Stimulated activated memory B cell treated with anti-CD40 and anti-IgM and Interleukin-4, amounts not matched to agents 10 μg/mL and 1 μg/mL and 100 μg/mL, for 72 hours (primary cell): ENCODE measurements around the gene ABCB1.
"Not testable (repeated sequence)": the region's sequence is repeated elsewhere in the genome, so short reads cannot be mapped to it uniquely, and the experiment has no call there.

Experiments used
- ATAC-seq: fragments of 150-1000 bp; cut with Tn5 transposase; 2 replicates; pipeline ENCODE4 v1.10.0; 2021
- H3K27ac Mint-ChIP-seq: one replicate; pipeline ENCODE4 v1.8.0; 2022; ENCODE audit warnings: mild to moderate bottlenecking, mixed read lengths
- H3K27me3 Mint-ChIP-seq: one replicate; pipeline ENCODE4 v1.8.0; 2022; ENCODE audit warnings: mixed read lengths
- H3K36me3 Mint-ChIP-seq: one replicate; pipeline ENCODE4 v1.8.0; 2022; ENCODE audit warnings: mixed read lengths
- H3K4me1 Mint-ChIP-seq: one replicate; pipeline ENCODE4 v1.8.0; 2022; ENCODE audit warnings: mixed read lengths
- H3K4me3 Mint-ChIP-seq: one replicate; pipeline ENCODE4 v1.8.0; 2022; ENCODE audit warnings: mild to moderate bottlenecking, moderate library complexity, mixed read lengths
- H3K9me3 Mint-ChIP-seq: one replicate; pipeline ENCODE4 v1.8.0; 2022; ENCODE audit warnings: mixed read lengths

ABCB1 gene

DNA sequence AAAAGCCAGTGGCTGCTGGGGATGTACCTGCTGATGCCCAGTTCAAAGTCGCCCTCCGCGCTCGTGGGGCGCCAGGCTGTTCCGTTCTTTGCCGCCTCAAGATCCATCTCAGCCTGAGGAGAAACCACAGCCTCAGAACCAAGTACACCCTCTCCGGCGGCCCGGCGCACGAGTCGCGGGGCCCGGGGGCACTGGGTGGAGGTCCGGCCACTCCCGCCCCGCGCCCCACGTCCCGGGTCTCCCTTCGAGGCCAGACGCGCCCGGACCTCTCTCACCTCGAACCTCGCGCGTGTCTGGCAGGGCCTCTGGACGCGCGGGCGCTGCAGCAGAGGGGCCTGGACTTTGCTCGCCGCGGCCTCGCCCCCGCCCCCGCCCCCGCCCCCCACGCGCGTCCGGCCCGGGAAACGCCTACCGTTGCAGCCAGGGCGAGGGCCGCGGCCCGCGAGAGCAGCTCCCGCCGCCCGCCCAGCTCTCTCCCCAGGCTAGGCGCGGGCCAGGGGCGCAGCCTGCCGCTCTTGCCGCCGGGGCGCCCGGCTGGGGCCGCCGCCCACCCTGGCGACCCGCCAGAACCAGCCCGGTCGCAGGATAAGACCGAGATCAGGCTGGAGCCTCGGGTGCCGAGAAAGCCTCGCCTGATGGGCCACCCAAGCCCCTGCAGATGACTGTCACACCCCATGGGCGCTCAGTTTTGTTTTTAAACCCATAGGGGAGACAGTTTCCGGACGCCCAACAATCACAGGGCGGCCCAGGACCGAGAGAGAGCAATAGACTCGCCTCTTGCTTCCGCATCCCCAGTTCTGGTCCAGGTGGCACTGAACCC lies 125.1 kb downstream of the ABCB1 start, which contains the start of gene ABCB4:
ABCB4 (minus strand) TSS at position 322 of the 820 bp plus-strand sequence; CDS start at position 107, 215 bp downstream.
- Mint-ChIP-seq H3K27ac (peak within 1 kb of the TSS; percentile 86), H3K9me3 (no peaks in the 10 kb centered on the region), H3K4me3 (peak within 1 kb of the TSS; percentile 73), H3K4me1 (peaks cover 29% of the 10 kb centered on the region), H3K36me3 (no peaks in the 10 kb centered on the region), H3K27me3 (no peaks in the 10 kb centered on the region)
- ATAC-seq, result peak; percentile 51

DNA sequence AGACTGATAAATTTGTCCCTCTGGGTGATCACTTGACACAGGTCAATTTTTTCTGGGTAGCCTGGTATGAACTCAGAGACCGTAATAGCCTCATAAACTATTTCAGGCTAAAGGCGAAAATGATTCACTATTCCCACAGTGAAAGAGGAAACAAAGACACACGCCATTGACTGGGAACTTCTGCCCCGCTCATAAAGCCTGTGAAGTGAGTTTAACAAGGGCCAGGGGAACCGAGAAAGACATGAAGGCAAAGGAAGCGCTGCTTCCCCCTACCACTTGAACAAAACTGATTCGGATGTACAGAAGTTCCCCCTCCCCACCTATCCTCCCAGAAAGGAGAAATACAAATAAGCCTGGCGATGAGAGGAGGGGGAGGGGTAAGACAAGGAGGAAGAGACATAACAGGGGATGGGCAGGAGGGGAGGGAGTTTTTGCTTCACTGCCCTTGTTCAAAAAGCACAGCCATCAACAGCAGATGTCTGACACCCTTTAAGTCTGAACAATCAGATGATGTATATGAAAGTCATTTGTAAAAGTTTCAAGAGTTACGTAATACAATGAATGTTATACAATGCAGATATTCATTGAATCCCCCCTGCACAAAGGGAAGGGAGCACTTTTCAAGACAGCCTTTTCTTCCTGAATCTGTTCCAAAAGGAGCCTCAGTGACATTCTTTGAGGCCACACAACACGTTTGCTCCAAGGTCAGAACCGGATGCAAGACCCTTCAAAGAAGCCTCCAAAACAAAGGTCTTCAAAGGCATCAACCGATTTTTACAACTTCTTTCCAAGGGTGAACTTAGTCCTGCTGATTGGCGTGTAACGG lies 125.9 kb downstream of the ABCB1 start:
- Mint-ChIP-seq H3K36me3 (no peaks in the 10 kb centered on the region), H3K27me3 (no peaks in the 10 kb centered on the region), H3K9me3 (no peaks in the 10 kb centered on the region), H3K4me3 (peak overlapping the region; percentile 73), H3K27ac (peak overlapping the region; percentile 86), H3K4me1 (peaks cover 29% of the 10 kb centered on the region)
- ATAC-seq, result peak; percentile 91

DNA sequence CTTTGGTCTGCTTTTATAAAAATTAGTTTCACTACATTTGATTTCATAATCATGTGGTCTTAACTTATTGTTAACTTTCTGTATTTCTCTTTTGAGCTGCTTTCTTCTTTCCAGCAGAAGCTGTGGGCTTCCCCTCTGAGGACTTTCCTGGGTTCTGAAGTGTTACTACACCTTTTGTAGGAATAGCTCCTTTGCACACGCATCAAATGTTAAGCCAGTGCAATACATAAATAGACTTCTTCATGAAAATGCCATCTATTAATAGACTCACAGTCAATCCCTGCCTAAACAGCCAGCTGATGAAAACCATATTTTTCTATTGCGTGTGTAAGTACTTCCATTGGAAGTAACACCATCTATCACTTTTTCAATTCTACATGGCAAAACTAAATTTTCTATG lies 126.7 kb downstream of the ABCB1 start:
- H3K9me3 Mint-ChIP-seq, result no peaks in the 10 kb centered on the region
- peak overlapping the region; percentile 86 for H3K27ac Mint-ChIP-seq
- ATAC-seq, result no peak
- H3K27me3 Mint-ChIP-seq, result no peaks in the 10 kb centered on the region
- H3K4me1 Mint-ChIP-seq, result peaks cover 35% of the 10 kb centered on the region
- peak overlapping the region; percentile 73 for H3K4me3 Mint-ChIP-seq
- H3K36me3 Mint-ChIP-seq, result no peaks in the 10 kb centered on the region

DNA sequence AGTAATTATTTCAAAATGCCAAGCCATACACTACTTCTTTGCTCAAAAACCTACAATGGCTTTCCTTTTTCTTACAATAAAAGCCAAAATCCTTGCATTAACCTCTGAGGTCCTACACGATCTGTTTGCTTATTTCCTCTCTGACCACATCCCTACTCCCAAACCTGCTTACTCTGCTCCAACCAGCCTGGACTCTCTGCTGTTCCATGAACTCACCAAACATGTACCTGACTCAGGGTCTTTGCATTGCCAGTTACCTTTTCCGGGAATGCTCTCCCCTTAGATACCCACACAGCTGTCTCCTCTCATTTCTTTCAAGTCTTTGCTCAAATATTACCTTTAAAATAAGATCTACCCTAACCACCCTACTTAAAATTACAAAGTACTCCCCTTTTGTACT lies 127.5 kb downstream of the ABCB1 start:
- H3K36me3 Mint-ChIP-seq, result peaks cover under 1% of the 10 kb centered on the region
- ATAC-seq, result no peak
- no peak overlapping the region for H3K4me3 Mint-ChIP-seq
- H3K27me3 Mint-ChIP-seq, result no peaks in the 10 kb centered on the region
- H3K4me1 Mint-ChIP-seq, result peaks cover 39% of the 10 kb centered on the region
- peak overlapping the region; percentile 86 for H3K27ac Mint-ChIP-seq
- no peaks in the 10 kb centered on the region for H3K9me3 Mint-ChIP-seq

DNA sequence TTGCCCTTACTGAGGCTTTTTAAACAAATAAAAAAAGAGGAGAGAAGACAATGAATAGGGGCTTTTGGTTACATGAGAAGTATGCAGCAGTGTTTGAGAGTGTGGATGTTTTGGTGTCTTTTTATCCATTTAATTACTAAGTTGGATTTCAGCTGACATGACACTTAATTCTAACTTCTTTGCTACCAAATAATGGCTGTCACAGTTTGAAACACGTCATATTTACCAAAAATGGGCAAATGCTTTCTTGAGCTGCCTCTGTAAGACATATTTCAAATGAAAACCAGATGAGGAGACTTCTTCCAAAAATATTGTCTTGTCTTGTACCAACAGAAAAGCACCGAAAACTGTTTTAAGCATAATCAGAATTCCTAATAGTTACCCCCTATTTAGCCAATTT lies 129.2 kb downstream of the ABCB1 start:
- Mint-ChIP-seq H3K4me3 (no peak overlapping the region), H3K9me3 (no peaks in the 10 kb centered on the region), H3K27me3 (no peaks in the 10 kb centered on the region), H3K36me3 (peaks cover 11% of the 10 kb centered on the region), H3K4me1 (peaks cover 55% of the 10 kb centered on the region), H3K27ac (no peak overlapping the region)
- no peak for ATAC-seq

DNA sequence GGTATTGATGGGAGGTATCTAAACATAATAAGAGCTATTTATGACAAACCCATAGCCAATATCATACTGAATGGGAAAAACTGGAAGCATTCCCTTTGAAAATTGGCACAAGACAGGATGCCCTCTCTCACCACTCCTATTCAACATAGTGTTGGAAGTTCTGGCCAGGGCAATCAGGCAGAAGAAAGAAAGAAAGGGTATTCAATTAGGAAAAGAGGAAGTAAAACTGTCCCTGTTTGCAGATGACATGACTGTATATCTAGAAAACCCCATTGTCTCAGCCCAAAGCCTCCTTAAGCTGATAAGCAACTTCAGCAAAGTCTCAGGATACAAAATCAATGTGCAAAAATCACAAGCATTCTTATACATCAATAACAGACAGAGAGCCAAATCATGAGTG lies 131.5 kb downstream of the ABCB1 start:
- H3K4me3 Mint-ChIP-seq, H3K27me3 Mint-ChIP-seq, H3K9me3 Mint-ChIP-seq, ATAC-seq: not testable (repeated sequence)
- Mint-ChIP-seq H3K27ac (peak overlapping the region; percentile 46), H3K36me3 (peaks cover 20% of the 10 kb centered on the region), H3K4me1 (peaks cover 48% of the 10 kb centered on the region)

DNA sequence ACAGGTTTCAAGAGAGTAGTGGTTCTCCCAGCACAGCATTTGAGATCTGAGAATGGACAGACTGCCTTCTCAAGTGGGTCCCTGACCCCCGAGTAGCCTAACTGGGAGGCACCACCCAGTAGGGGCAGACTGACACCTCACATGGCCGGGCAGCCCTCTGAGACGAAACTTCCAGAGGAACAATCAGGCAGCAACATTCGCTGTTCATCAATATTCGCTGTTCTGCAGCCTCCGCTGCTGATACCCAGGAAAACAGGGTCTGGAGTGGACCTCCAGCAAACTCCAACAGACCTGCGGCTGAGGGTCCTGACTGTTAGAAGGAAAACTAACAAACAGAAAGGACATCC lies 135.2 kb downstream of the ABCB1 start:
- Mint-ChIP-seq H3K36me3 (peaks cover 41% of the 10 kb centered on the region), H3K4me1 (peaks cover 34% of the 10 kb centered on the region), H3K27ac (peak overlapping the region; percentile 32)
- H3K27me3 Mint-ChIP-seq, H3K9me3 Mint-ChIP-seq, ATAC-seq, H3K4me3 Mint-ChIP-seq: not testable (repeated sequence)

DNA sequence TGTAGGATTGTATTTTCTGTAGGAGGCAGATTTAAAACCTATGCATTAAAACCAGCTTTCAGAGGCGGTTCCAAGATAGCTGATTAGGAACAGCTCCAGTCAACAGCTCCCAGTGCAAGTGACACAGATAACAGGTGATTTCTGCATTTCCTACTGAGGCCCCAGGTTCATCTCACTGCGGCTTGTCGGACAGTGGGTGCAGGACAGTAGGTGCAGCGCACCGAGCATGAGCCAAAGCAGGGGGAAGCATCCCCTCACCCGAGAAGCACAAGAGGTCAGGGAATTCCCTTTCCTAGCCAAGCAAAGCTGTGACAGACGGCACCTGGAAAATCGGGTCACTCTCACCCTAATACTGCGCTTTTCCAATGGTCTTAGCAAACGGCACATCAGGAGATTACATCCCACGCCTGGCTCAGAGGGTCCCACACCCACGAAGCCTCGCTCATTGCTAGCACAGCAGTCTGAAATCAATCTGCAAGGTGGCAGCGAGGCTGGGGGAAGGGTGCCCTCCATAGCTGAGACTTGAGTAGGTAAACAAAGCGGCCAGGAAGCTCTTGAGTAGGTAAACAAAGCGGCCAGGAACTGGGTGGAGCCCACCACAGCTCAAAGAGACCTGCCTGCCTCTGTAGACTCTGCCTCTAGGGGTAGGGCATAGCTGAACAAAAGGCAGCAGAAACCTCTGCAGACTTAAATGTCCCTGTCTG lies 135.7 kb downstream of the ABCB1 start:
- H3K9me3 Mint-ChIP-seq, H3K27me3 Mint-ChIP-seq, ATAC-seq, H3K4me3 Mint-ChIP-seq: not testable (repeated sequence)
- Mint-ChIP-seq H3K27ac (peak overlapping the region; percentile 32), H3K4me1 (peaks cover 34% of the 10 kb centered on the region), H3K36me3 (peaks cover 41% of the 10 kb centered on the region)

DNA sequence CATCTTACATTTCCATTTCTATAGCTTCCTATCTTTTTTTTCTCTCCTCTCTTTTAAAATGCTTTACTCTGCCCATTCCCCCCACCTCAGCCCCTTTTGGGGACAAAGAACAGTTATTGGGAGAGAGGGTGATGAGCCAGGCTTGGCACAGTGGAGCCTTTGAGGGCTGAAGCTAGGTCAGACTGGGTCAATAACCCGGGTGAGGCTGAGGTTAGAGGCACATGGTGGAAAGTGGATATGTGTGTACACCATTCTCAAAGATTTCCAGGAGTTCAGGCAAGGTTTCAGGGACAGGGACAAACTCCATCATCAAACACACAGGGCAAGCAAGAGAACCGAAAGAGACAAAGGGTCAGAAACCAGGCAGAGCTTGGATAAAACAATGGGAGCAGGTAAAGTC lies 136.7 kb downstream of the ABCB1 start:
- Mint-ChIP-seq H3K36me3 (peaks cover 49% of the 10 kb centered on the region), H3K4me1 (peaks cover 28% of the 10 kb centered on the region), H3K9me3 (no peaks in the 10 kb centered on the region), H3K27ac (no peak overlapping the region), H3K4me3 (no peak overlapping the region), H3K27me3 (no peaks in the 10 kb centered on the region)
- ATAC-seq, result no peak

DNA sequence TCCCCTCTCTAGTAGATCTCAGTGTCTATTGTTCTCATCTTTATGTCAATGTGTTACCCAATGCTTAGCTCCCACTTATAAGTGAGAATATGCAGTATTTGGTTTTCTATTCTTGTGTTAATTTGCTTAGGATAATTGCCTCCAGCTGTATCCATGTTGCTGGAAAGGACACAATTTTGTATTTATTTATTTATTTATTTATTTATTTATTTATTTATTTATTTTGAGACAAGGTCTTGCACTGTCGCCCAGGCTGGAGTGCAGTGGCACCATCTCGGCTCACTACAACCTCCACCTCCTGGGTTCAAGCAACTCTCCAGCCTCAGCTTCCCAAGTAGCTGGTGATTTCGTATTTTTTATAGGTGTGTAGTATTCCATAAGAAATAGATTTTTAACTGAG lies 140.2 kb downstream of the ABCB1 start:
- H3K27me3 Mint-ChIP-seq, ATAC-seq, H3K27ac Mint-ChIP-seq, H3K4me1 Mint-ChIP-seq, H3K9me3 Mint-ChIP-seq, H3K4me3 Mint-ChIP-seq: not testable (repeated sequence)
- H3K36me3 Mint-ChIP-seq, result peaks cover 39% of the 10 kb centered on the region

DNA sequence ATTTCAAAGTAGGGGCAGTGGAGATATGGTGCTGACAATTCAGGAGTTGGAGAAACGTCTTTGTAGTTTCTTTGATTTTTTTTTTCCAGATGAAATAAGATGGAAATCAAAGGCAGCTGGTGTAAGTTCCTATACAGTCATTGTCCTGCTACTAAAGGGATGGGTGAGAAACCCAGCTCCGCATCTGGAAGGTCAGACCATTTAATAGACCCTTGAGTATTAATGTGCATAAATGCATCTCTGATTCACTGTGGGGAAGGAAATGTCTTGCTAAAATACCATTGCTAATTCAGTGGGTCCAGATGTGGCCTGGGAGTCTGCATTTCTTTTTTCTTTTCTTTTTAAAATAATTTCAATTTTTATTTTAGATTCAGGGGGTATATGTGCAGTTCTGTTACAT lies 140.7 kb downstream of the ABCB1 start:
- H3K36me3 Mint-ChIP-seq, result peaks cover 39% of the 10 kb centered on the region
- ATAC-seq, result no peak
- H3K27me3 Mint-ChIP-seq, result no peaks in the 10 kb centered on the region
- H3K4me1 Mint-ChIP-seq, result no peaks in the 10 kb centered on the region
- H3K9me3 Mint-ChIP-seq, result no peaks in the 10 kb centered on the region
- H3K27ac Mint-ChIP-seq, result no peak overlapping the region
- no peak overlapping the region for H3K4me3 Mint-ChIP-seq

DNA sequence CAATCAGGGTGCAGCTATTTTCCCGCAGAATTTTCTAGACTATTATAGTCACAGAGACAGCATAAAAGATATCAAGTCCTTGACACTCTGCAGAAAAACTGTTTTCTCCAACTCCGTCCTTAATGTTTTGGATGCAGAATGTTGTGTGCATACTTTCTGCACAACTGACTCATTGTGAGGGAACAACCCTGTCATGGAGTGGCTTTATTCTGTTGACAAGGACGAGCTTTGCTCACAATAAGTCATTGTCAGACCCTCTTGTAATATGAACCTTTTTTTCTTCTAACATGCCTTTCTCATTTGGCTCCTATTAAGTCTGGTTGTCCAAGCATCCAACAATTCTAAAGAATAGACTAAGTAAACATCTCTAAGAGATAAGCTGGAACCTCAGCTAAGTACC lies 142.5 kb downstream of the ABCB1 start:
- no peaks in the 10 kb centered on the region for H3K9me3 Mint-ChIP-seq
- H3K27ac Mint-ChIP-seq, result no peak overlapping the region
- H3K36me3 Mint-ChIP-seq, result peaks cover 30% of the 10 kb centered on the region
- ATAC-seq, result no peak
- H3K27me3 Mint-ChIP-seq, result no peaks in the 10 kb centered on the region
- H3K4me3 Mint-ChIP-seq, result no peak overlapping the region
- H3K4me1 Mint-ChIP-seq, result no peaks in the 10 kb centered on the region

DNA sequence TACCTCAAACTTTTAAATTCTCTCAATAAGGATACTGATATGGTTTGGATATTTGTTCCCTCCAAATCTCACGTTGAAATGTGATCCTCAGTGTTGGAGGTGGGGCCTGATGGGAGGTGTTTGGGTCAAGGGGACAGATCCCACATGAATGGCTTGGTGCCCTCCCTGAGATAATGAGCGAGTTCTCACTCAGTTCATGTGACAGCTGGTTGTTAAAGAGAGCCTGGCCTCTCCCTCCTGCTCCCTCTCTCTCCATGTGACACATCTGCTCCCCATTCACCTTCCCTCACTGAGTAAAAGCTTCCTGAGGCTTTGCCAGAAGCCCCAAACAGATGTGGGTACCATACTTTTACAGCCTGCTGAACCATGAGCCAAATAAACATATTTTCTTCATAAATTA lies 144.4 kb downstream of the ABCB1 start:
- H3K27me3 Mint-ChIP-seq, result no peaks in the 10 kb centered on the region
- no peak overlapping the region for H3K4me3 Mint-ChIP-seq
- no peak overlapping the region for H3K27ac Mint-ChIP-seq
- H3K36me3 Mint-ChIP-seq, result peaks cover 28% of the 10 kb centered on the region
- no peak for ATAC-seq
- no peaks in the 10 kb centered on the region for H3K9me3 Mint-ChIP-seq
- no peaks in the 10 kb centered on the region for H3K4me1 Mint-ChIP-seq
